CD4-positive, CD25-positive, alpha-beta regulatory T cell (primary cell): ENCODE data around the gene LIMS1. TPM values are rescaled to one million over a fixed set of nuclear protein-coding genes. Genes with fewer than 3 reads are reported as not detected.

Experiments used
- ATAC-seq, 2 donors: fragments of 150-1000 bp; cut with Tn5 transposase; one replicate each; pipeline ENCODE4 v1.10.0; 2021; ENCODE audit warnings: low read depth in 2 of 2, moderate number of reproducible peaks in 2 of 2, moderate library complexity in 1 of 2
- DNase-seq, 3 donors: peaks; one replicate each; pipeline versions ENCODE4 v3.0.0 to v3.0.0-alpha.2; 2012 to 2022; ENCODE audit warnings: mixed read lengths in 1 of 3
- H3K27ac ChIP-seq: one replicate; pipeline ENCODE4 v1.7.0; 2013; ENCODE audit warnings: mild to moderate bottlenecking, low read length; ENCODE audit not compliant: insufficient read depth, poor library complexity, severe bottlenecking
- H3K27me3 ChIP-seq: one replicate; pipeline ENCODE4 v1.7.0; 2013; ENCODE audit warnings: low read length; ENCODE audit not compliant: control insufficient read depth, insufficient read depth
- H3K36me3 ChIP-seq: one replicate; pipeline ENCODE4 v1.7.0; 2013; ENCODE audit warnings: mild to moderate bottlenecking, low read length, moderate library complexity; ENCODE audit not compliant: control insufficient read depth, insufficient read depth
- H3K4me1 ChIP-seq: 2 replicates; pipeline ENCODE4 v1.7.0; 2013; ENCODE audit warnings: mild to moderate bottlenecking, low read length; ENCODE audit not compliant: insufficient read depth, control insufficient read depth, poor library complexity, severe bottlenecking
- H3K4me3 ChIP-seq: one replicate; pipeline ENCODE4 v1.7.0; 2013; ENCODE audit warnings: low read depth, mild to moderate bottlenecking, low read length, moderate library complexity
- H3K9me3 ChIP-seq, 2 experiments: 1 replicate in 1 of 2; 2 replicates in 1 of 2; pipeline ENCODE4 v1.7.0; 2013; ENCODE audit warnings: low read length in 2 of 2, mild to moderate bottlenecking in 1 of 2, moderate library complexity in 1 of 2; ENCODE audit not compliant: control insufficient read depth in 2 of 2
- H3K27ac Mint-ChIP-seq, 3 donors: one replicate each; pipeline ENCODE4 v1.8.0; 2020 to 2022; ENCODE audit warnings: mild to moderate bottlenecking in 3 of 3, mixed read lengths in 3 of 3, moderate library complexity in 2 of 3
- H3K27me3 Mint-ChIP-seq: one replicate; pipeline ENCODE4 v1.8.0; 2022; ENCODE audit warnings: mild to moderate bottlenecking, mixed read lengths
- H3K36me3 Mint-ChIP-seq: one replicate; pipeline ENCODE4 v1.8.0; 2020; ENCODE audit warnings: mixed read lengths
- H3K4me1 Mint-ChIP-seq, 4 donors: one replicate each; pipeline ENCODE4 v1.8.0; 2020 to 2022; ENCODE audit warnings: mixed read lengths in 4 of 4, mild to moderate bottlenecking in 1 of 4
- H3K4me3 Mint-ChIP-seq, 4 donors: one replicate each; pipeline ENCODE4 v1.8.0; 2020 to 2022; ENCODE audit warnings: mild to moderate bottlenecking in 4 of 4, mixed read lengths in 4 of 4, moderate library complexity in 3 of 4
- H3K9me3 Mint-ChIP-seq, 7 donors: one replicate each; pipeline ENCODE4 v1.8.0; 2020 to 2022; ENCODE audit warnings: mixed read lengths in 7 of 7, mild to moderate bottlenecking in 3 of 7, moderate library complexity in 2 of 7
- polyA plus RNA-seq, 4 donors: library from polyadenylated mRNA; unstranded; fragments of 300-500 nt; fragmentation: Illumina TruSeq; gene quantifications; one replicate each; pipeline ENCODE4 v1.2.3, GENCODE V29; 2021
- total RNA-seq: library from RNA; stranded (reverse); gene quantifications from one replicate; pipeline ENCODE4 v1.2.3, GENCODE V29; 2022

Gene LIMS1
- total and polyA plus RNA-seq, 5 donors from 2014 or later, result 109 to 235 (median 158) TPM

- no peak overlapping the region for H3K4me3 ChIP-seq
- no peaks in the 10 kb centered on the region for H3K27me3 ChIP-seq
- Mint-ChIP-seq H3K27me3 (peaks cover 4% of the 10 kb centered on the region), H3K9me3 (no peaks in the 10 kb centered on the region), H3K4me3 (peak overlapping the region; percentile 9 to 52 (median 50)), H3K36me3 (peaks cover 12% of the 10 kb centered on the region), H3K4me1 (peaks cover 49 to 89% (median 68%) of the 10 kb centered on the region in 4 donors), H3K27ac (peak overlapping the region; percentile 26 to 86 (median 47))
- no peaks in the 10 kb centered on the region for H3K9me3 ChIP-seq
- H3K4me1 ChIP-seq, result peaks cover 50% of the 10 kb centered on the region
- peaks cover 2% of the 10 kb centered on the region for H3K36me3 ChIP-seq
- no peak for DNase-seq
- H3K27ac ChIP-seq, result no peak overlapping the region
- no peak for ATAC-seq
These were observed 96.5 kb downstream of the LIMS1 start for GRCh38 chr2:108630567-108631405.

DNA sequence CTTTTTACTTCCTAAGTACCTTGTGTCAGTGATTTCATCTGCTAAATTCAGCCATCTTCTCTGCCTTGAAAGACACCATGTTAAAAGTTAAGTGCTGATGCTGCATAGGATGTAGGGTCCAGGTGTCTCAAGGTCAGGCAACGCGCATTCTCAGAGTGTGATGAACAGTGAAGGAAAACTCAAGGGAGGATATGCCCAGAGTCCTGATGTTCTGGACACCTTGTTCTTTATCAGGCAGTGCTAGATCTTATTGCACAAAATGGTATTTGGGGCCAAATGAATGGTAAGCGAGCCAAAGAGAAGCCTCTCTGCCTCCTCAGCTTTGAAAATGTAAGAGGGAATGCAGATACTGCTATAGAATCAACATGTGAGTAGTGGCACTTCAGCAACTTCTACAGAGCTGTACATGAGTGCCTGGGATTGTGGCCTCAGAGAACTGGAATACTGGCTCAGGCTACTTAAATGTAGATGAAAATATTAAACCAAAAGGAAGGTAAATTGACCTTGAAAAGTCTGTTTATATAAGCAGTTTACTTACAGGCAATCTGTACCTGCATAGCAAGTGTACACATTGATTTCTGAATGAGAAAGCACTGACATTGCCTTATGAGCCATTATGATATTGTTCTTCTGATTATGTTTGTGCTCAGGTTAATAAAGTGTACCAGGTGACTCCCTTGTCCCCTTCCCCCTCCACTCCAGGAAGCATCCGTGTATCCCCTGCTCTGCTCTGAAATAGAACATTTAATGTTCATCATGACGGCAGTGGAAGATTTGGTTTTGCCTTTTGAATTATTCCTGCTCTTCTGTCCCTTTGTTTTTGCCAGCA is 98.3 kb downstream of the LIMS1 start:
- peaks cover 46% of the 10 kb centered on the region for H3K4me1 ChIP-seq
- Mint-ChIP-seq H3K27me3 (peaks cover 4% of the 10 kb centered on the region), H3K4me3 (peak overlapping the region in 1 of 4 donors; percentile 41), H3K27ac (peak overlapping the region; percentile 0 to 81 (median 39)), H3K36me3 (peaks cover 12% of the 10 kb centered on the region), H3K9me3 (no peaks in the 10 kb centered on the region), H3K4me1 (peaks cover 47 to 86% (median 66%) of the 10 kb centered on the region in 4 donors)
- ATAC-seq (no peak), DNase-seq (no peak)
- H3K27me3 ChIP-seq, result no peaks in the 10 kb centered on the region
- no peak overlapping the region for H3K4me3 ChIP-seq
- H3K9me3 ChIP-seq, result no peaks in the 10 kb centered on the region
- no peak overlapping the region for H3K27ac ChIP-seq
- peaks cover 2% of the 10 kb centered on the region for H3K36me3 ChIP-seq

GRCh38 chr2:108633409-108633808 is 99.1 kb downstream of the LIMS1 start:
- Histone ChIP-seq H3K9me3 (no peaks in the 10 kb centered on the region), H3K27me3 (no peaks in the 10 kb centered on the region), H3K4me3 (no peak overlapping the region), H3K4me1 (peaks cover 40% of the 10 kb centered on the region), H3K27ac (no peak overlapping the region), H3K36me3 (no peaks in the 10 kb centered on the region)
- Mint-ChIP-seq H3K27me3 (no peaks in the 10 kb centered on the region), H3K27ac (peak overlapping the region in 2 of 3 donors; percentile 22 to 39), H3K9me3 (no peaks in the 10 kb centered on the region), H3K4me3 (peak overlapping the region in 1 of 4 donors; percentile 41), H3K4me1 (peaks cover 47 to 83% (median 59%) of the 10 kb centered on the region in 4 donors), H3K36me3 (peaks cover 10% of the 10 kb centered on the region)
- DNase-seq (no peak), ATAC-seq (no peak)

- ATAC-seq (no peak), DNase-seq (no peak)
- H3K27ac Mint-ChIP-seq, result peak overlapping the region; percentile 39 to 90 (median 86)
- no peak overlapping the region for H3K27ac ChIP-seq
- H3K4me3 ChIP-seq, result no peak overlapping the region
- H3K36me3 ChIP-seq, result peaks cover 3% of the 10 kb centered on the region
- peaks cover 39% of the 10 kb centered on the region for H3K4me1 ChIP-seq
- H3K9me3 ChIP-seq, result no peaks in the 10 kb centered on the region
- H3K4me3 Mint-ChIP-seq, result peak overlapping the region in 2 of 4 donors; percentile 7 to 47
- H3K4me1 Mint-ChIP-seq, result peaks cover 44 to 79% (median 56%) of the 10 kb centered on the region in 4 donors
- no peaks in the 10 kb centered on the region for H3K9me3 Mint-ChIP-seq
- peaks cover 11% of the 10 kb centered on the region for H3K36me3 Mint-ChIP-seq
- no peaks in the 10 kb centered on the region for H3K27me3 Mint-ChIP-seq
- no peaks in the 10 kb centered on the region for H3K27me3 ChIP-seq
These were observed 99.7 kb downstream of the LIMS1 start for GRCh38 chr2:108634011-108634410.

GRCh38 chr2:108634576-108635160 is 100.4 kb downstream of the LIMS1 start:
- H3K36me3 ChIP-seq, result peaks cover 3% of the 10 kb centered on the region
- Mint-ChIP-seq H3K4me3 (peak overlapping the region in 1 of 4 donors; percentile 21), H3K27me3 (no peaks in the 10 kb centered on the region), H3K4me1 (peaks cover 37 to 78% (median 53%) of the 10 kb centered on the region in 4 donors), H3K27ac (peak overlapping the region in 1 of 3 donors; percentile 39), H3K9me3 (no peaks in the 10 kb centered on the region), H3K36me3 (peaks cover 13% of the 10 kb centered on the region)
- ATAC-seq (no peak), DNase-seq (no peak)
- no peak overlapping the region for H3K4me3 ChIP-seq
- H3K27ac ChIP-seq, result peak overlapping the region; percentile 1
- no peaks in the 10 kb centered on the region for H3K27me3 ChIP-seq
- H3K9me3 ChIP-seq, result no peaks in the 10 kb centered on the region
- peaks cover 32% of the 10 kb centered on the region for H3K4me1 ChIP-seq

GRCh38 chr2:108635630-108636354 is 101.5 kb downstream of the LIMS1 start:
- H3K4me3 Mint-ChIP-seq, result no peak overlapping the region

DNA sequence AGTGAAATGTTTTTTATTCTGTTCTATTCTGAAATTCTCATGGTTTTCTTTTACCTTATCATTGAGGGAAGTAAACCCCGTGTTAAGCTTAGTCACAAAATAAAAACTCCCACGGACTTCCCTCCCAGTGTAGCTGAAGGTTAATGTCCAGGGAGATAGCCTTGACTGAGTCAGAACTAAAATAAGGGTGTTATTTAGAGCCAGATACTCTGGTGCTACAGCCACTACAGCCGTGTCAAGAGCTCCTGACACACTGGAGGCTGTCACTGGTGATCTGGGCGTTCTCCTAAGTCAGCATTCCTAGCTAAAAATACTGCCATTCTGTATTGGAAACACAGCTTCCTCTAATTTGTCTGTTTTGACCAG is 103.0 kb downstream of the LIMS1 start:
- peak in 1 of 2 donors; percentile 8 for ATAC-seq
- peak overlapping the region in 1 of 4 donors; percentile 21 for H3K4me3 Mint-ChIP-seq
- H3K27ac Mint-ChIP-seq, result no peak overlapping the region
- Histone ChIP-seq H3K4me1 (peaks cover 24% of the 10 kb centered on the region), H3K9me3 (no peaks in the 10 kb centered on the region), H3K27ac (no peak overlapping the region), H3K36me3 (peaks cover 3% of the 10 kb centered on the region), H3K27me3 (no peaks in the 10 kb centered on the region), H3K4me3 (no peak overlapping the region)
- peaks cover 35 to 69% (median 51%) of the 10 kb centered on the region in 4 donors for H3K4me1 Mint-ChIP-seq
- H3K36me3 Mint-ChIP-seq, result peaks cover 18% of the 10 kb centered on the region
- H3K27me3 Mint-ChIP-seq, result no peaks in the 10 kb centered on the region
- DNase-seq, result no peak
- H3K9me3 Mint-ChIP-seq, result no peaks in the 10 kb centered on the region

More at GRCh38 chr2:108635630-108636354, 101.5 kb downstream of the LIMS1 start:
- H3K4me3 ChIP-seq, result no peak overlapping the region
- DNase-seq (no peak), ATAC-seq (no peak)
- H3K27ac ChIP-seq, result no peak overlapping the region
- peaks cover 3% of the 10 kb centered on the region for H3K36me3 ChIP-seq
- no peaks in the 10 kb centered on the region for H3K27me3 Mint-ChIP-seq
- peaks cover 30 to 77% (median 54%) of the 10 kb centered on the region in 4 donors for H3K4me1 Mint-ChIP-seq
- no peaks in the 10 kb centered on the region for H3K27me3 ChIP-seq
- peaks cover 31% of the 10 kb centered on the region for H3K4me1 ChIP-seq
- no peaks in the 10 kb centered on the region for H3K9me3 Mint-ChIP-seq
- peaks cover 17% of the 10 kb centered on the region for H3K36me3 Mint-ChIP-seq
- H3K27ac Mint-ChIP-seq, result peak overlapping the region in 2 of 3 donors; percentile 18 to 72
- H3K9me3 ChIP-seq, result no peaks in the 10 kb centered on the region
